ENCODE results near the gene ANKS1B.

DNA sequence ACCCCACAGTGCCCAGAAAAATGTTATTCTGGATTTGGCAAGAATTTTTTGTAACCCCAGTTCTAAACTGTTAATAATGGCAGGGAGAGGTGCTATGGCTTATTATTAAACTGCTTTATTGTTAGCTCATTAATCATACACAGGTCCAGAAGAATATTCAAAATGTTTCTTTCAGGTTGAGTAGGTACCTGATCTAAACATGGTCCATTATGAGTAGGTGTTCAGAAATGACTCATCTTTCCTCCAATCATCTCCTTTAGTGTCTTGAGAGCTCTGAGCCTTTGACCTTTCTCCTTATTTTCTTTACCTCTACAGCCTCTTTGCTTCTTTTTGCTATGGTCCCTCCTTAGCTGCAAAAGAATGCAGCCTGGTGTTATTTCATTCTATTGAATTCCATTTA is 548.2 kb downstream of the ANKS1B start:
- TF ChIP-seq, protein P1, sequence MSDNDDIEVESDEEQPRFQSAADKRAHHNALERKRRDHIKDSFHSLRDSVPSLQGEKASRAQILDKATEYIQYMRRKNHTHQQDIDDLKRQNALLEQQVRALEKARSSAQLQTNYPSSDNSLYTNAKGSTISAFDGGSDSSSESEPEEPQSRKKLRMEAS (IDR thresholded peaks at IDR 0.05) = no peak
- TF ChIP-seq YY1 (IDR thresholded peaks at IDR 0.05; ENCODE audit: low read depth) = no peak
- no peak for TF ChIP-seq CREB1 (IDR thresholded peaks at IDR 0.05; ENCODE audit: low read depth)
- TF ChIP-seq, protein P2, sequence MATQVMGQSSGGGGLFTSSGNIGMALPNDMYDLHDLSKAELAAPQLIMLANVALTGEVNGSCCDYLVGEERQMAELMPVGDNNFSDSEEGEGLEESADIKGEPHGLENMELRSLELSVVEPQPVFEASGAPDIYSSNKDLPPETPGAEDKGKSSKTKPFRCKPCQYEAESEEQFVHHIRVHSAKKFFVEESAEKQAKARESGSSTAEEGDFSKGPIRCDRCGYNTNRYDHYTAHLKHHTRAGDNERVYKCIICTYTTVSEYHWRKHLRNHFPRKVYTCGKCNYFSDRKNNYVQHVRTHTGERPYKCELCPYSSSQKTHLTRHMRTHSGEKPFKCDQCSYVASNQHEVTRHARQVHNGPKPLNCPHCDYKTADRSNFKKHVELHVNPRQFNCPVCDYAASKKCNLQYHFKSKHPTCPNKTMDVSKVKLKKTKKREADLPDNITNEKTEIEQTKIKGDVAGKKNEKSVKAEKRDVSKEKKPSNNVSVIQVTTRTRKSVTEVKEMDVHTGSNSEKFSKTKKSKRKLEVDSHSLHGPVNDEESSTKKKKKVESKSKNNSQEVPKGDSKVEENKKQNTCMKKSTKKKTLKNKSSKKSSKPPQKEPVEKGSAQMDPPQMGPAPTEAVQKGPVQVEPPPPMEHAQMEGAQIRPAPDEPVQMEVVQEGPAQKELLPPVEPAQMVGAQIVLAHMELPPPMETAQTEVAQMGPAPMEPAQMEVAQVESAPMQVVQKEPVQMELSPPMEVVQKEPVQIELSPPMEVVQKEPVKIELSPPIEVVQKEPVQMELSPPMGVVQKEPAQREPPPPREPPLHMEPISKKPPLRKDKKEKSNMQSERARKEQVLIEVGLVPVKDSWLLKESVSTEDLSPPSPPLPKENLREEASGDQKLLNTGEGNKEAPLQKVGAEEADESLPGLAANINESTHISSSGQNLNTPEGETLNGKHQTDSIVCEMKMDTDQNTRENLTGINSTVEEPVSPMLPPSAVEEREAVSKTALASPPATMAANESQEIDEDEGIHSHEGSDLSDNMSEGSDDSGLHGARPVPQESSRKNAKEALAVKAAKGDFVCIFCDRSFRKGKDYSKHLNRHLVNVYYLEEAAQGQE (IDR thresholded peaks at IDR 0.05; ENCODE audit: low read depth) = no peak
- no peak for TF ChIP-seq CEBPB (IDR thresholded peaks at IDR 0.05)
- TF ChIP-seq NFIC (IDR thresholded peaks at IDR 0.05) = no peak
- no peak for TF ChIP-seq EP300 (IDR thresholded peaks at IDR 0.05; ENCODE audit: borderline replicate concordance)
- TF ChIP-seq EGR1 (IDR thresholded peaks at IDR 0.05) = no peak
- TF ChIP-seq ZBTB7A (IDR thresholded peaks at IDR 0.05; ENCODE audit: low read depth) = no peak
- TF ChIP-seq RAD21 (IDR thresholded peaks at IDR 0.05; ENCODE audit: low read depth) = no peak
- TF ChIP-seq TAF1 (IDR thresholded peaks at IDR 0.05; ENCODE audit: low read depth) = no peak
- TF ChIP-seq TCF12 (IDR thresholded peaks at IDR 0.05; ENCODE audit: low read depth) = no peak
- TF ChIP-seq USF1 (IDR thresholded peaks at IDR 0.05) = no peak
